ENCODE results near the gene DAPK1.

Gene DAPK1

DNA sequence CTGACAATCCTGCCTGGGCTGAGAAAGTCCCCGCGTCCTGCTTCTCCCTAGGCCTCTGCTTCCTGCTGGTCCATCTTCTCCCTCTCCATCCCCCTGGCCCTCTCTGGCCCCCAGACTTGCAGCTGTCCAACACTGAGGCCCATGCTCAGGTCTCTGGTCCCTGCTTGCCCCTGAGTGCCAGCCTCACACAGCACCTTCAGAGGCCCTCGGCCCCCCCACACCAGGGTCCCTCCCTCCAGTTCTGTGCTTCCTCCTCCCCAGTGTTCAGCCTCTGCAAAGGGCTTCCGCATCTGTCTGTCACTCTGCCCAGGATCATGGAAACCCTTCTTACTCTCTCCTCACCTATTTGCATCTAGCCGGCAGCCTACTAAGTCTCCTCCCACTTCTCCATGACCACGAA lies 165.9 kb downstream of the DAPK1 start:
- DNase-seq: no peak

DNA sequence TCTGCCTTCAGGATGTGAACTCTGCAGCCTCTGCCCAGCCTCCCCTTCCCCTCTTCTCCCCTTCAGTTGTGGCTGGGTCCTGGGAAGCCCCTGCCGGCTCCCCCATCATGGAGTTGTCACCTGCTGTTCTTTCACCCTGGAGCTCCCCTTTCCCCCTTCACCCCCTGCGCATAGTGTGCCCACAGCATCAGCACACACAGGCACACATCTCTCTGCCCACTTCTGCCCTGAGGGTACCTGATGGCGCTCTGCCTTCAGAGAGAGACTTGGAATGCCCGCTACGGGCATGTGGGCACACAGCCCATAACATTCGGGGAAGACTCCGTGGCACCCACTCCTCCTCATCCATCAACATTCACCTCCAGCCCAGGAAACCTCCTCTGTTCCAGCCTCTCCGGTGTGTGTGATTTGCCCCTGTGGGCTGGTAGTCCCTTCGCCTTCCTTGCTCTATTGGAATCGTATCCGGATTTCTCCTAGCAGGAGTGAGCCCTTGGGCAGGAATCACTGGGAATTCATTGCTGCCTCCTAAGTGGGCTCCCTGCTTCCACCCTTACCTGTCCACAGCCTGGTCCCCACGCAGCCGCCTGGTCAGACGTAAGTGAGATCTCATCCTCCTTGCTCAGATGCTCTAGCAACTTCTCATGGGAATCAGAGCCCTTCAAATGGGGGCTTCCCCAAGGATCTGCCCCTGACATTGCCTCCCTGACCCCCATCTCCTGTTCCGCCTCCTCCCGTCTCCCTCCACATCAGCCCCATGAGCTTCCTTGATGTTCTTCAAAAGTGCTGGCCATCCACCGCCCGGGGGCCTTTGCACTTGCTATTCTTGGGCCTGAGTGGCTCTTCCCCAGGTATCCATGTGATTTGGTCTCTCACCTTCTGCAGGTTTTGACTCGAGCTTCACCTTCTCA lies 166.7 kb downstream of the DAPK1 start:
- DNase-seq: no peak

DNA sequence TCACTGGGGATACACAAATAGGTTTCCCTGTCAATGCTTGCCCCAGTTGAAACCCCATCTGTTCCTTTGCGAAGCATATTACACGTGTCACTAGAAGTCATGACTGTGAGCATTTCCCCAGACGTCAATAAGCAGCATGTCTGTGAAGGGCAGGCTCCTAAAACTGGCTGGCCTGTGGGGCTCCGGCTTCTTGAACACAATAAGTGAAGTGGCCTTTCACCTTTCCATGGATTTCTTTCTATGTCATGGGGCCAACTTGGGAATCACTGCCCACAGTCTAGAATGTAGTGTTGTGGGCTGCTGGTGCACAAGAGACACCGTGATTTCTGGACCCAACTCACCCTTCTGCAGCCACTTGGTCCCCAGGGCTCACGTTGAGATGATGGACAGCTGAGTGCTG lies 167.8 kb downstream of the DAPK1 start:
- no peak for DNase-seq

DNA sequence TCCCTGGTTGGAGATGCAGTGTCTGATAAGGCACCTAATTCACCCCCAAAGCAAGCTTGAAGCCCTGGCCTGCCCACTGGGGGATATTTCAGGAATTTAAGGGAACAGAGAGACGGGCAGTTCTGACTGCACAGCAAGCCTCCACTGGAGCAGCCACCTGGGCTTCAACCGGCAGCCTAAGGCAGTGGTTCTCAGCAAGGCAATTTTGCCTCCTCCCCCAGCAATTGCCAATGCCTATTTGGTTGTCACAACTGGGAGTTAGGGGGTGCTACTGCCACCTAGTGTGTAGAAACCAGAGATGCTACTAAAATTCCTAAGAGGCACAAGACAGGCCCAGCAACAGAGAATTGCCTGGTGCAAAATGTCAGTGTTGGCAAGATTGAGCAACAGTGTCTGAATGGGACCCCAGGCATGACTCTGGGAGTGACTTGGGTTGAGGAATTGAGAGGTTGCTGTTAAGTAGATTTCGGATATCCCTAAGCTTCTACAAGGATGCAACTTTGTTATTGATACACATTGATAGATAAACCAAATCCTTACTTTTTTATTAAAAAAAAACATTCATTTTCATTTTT lies 169.6 kb downstream of the DAPK1 start:
- no peak for DNase-seq

DNA sequence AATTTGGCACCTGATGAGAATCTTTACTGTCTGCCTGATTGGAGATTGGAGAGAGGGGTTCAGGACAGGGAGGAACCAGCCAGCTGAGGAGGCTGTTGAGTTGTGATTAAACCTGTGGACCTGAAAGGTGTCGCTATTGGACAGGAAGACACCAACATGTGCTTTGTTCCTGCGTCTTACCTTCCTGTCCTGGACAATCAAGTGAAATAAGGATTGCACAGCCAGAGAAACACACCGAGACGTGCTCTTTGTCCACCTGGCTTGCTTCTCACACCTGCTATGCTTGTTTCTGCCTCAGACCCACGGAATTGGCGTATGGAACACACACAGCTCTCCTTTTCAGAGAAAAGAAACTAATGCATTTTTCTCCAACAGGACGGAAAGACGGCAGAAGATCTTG lies 170.6 kb downstream of the DAPK1 start:
- no peak for DNase-seq

DNA sequence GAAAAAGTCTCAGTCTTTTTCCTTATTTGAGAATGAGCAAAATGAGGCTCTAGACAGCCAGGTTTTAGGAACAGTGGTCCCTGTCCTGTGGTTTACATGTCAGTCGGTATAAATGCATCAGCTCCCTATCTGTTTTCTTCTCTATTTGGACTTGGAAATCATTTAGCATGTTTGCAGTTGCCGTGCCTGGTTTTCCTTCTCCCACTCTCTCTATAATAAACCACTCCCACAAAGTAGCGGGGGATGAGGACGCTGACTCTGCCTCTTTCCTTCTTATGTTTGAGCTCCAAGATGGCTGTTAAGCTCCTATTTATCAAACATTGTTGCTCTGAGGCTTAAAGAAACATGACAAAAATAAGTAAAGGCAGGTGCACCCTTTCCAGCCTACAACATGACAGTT lies 171.1 kb downstream of the DAPK1 start:
- DNase-seq: no peak

DNA sequence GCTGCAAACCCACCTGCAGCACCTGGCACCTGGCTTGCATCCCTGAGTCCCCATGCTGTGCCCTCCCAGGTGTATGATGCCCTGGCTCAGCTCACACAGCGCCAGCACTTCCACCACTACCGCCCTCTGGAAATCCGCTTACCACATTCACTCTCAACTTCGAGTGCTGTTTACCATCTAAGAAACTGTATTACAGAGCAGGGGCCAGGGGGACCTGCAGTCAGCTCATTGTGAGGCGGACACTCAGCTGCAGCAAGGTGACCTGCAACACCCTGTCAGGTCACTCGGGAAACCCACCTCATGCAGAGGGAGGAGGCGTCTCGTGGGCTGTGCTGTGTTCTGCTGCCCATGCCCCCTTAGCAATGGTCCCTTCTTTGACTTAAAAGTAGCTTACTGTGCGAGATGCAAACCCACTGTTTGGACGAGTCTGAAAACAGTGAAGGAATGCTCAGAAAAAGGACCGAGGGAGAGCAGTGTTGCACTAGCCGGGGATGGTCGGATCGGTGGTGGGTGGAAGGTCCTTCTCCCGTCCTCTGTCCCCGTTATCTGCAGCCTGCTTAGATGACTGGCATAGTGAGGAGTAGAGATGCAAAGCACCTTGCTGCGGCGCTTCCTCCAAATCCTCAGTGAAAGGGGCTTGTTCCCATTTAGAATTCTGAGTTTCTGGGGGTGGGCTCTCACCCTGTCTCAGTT lies 173.1 kb downstream of the DAPK1 start:
- DNase-seq: no peak

DNA sequence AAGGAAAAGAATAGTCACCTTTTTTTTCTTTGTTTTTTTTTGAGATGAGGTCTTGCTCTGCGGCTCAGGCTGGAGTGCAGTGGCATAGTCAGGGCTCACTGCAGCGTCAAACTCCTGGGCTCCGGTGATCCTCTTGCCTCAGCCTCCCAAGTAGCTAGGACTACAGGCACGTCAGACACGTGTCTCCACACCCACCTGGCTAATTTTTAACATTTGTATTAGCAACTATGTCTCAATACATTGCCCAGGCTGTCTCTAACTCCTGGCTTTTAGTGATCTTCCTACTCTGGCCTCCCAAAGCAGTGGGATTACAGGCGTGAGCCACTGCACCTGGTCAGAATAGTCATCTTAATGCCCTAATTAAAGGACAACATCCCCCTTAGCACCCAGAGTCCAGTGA lies 173.8 kb downstream of the DAPK1 start:
- no peak for DNase-seq

DNA sequence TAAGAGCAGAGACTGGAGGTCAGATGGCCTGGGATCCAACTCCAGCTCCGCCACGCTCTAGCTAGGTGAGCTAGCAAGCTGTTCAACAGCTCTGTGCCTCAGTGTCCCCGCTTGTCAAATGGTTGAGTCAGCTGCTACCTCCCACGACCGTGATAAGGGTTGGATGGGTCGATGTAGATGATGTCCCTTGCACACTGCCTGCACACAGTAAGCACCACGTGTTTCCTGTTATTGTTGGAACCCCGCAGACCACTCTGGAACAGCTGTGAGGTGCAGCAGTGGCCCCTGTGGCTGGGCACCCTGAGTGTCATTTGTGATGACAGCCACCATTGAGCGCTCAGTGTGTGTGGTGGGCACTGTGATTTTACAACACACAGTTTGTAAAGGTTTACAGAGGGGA lies 174.3 kb downstream of the DAPK1 start:
- DNase-seq: no peak

DNA sequence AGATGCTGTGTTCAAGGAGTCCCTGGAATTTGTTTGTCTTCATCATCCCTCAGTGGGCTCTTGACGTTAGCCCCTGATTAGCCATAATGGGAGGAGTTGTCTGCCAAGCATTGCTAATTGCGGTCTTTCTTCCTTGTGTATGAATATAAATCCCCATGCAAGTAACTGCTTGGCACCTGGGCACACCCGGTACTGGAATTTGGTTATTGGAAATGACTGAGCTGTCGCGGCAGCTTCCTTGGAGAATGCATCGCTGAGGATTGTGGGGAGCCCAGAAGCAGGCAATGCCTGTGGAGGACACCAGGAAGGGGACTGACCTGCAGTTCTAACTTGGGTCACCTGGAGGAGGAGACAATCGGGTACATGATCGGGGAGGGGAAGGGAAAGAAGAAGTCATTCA lies 174.9 kb downstream of the DAPK1 start:
- no peak for DNase-seq

DNA sequence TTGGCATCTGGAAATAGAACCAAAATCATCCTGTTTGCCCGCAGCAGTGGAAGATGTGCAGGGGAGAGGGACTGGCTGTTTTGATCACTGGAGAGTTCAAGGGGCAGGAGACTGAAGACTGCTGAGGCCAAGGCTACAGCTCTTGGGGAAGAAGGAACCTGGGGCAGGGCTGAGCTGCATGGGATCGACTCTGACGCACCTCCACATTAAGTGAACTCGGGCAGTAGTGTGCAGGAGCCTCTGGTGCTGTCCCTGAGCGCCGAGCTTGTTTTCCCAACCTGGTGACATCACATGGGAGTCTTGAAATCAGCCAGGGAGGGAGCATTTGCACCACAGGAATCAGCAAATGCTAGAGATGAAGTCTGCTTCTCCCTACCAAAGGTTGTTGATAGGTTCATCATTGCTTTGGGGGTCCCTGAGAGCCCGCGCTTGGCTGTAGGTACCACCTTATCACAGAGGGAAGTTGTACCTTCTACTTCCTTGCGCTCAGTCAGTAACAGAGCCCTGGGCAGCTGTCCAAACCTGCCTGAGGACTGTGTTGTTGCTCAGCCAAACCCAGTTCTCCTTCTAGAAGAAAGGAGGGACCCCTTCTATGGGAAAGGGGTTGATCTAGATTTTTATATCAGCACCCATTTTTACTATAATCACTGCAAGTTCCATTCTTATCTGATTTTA lies 175.9 kb downstream of the DAPK1 start:
- DNase-seq: no peak

DNA sequence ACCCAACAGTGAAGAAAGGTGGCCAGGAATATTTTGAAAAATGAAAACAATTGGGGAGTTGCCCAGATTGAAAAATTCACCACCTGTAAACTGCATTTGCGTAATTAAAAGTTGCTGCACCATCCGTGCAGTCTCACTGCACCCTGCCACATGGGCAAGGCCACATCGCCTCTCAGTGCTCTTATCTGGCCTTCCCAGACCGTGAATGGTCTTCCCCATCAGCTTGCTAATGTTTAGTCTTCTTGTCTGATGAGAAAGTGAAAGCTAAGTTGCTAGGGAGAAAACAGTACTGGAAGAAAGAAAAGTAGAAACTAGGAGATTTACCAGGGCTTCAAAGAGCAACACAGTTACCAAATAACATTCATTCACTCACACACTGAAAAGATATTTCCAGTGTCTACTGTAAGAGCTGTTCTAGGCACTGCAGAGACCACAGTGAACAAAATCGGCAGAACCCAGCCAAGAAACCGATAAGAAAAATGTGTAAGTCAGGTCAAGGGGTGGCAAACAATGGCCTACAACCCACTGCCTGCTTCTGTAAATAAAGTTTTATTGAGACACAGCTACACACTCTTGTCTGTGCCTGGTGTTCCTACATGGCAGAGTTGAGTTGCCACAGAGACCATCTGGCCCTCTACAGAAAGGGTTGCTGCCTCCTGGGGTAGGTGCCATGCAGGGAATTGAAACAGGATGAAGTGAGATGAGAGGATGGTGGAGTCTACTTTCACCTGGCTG lies 177.1 kb downstream of the DAPK1 start:
- DNase-seq: no peak

DNA sequence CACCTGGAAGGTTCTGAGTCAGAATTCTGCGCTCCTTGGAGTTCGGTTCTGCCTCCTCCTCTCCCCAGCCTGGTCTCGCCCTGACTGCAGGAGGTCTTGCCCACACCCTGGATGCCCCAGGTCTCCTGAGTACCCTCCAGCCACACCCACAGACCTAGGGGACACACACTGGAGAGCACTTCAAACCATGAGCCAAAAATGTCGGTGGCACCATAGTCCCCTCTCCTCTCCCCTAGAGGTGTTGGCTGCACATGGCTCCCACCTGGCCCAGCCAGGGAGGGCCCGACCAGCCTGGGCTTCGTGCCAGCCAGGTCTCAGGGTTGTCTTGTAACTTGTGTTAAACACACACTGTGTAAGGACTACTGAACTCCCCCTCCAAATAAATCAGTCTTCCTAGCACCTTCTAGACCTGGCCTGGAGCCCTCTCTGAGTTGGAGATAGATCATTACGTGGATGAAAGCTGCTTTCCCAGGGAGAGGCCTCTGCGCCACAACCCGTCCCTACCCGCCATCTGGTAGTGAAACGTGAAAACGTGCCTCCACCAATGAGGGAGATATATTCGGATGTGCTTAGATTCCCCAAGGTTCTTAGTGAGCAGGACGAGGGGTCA lies 178.3 kb downstream of the DAPK1 start:
- no peak for DNase-seq

DNA sequence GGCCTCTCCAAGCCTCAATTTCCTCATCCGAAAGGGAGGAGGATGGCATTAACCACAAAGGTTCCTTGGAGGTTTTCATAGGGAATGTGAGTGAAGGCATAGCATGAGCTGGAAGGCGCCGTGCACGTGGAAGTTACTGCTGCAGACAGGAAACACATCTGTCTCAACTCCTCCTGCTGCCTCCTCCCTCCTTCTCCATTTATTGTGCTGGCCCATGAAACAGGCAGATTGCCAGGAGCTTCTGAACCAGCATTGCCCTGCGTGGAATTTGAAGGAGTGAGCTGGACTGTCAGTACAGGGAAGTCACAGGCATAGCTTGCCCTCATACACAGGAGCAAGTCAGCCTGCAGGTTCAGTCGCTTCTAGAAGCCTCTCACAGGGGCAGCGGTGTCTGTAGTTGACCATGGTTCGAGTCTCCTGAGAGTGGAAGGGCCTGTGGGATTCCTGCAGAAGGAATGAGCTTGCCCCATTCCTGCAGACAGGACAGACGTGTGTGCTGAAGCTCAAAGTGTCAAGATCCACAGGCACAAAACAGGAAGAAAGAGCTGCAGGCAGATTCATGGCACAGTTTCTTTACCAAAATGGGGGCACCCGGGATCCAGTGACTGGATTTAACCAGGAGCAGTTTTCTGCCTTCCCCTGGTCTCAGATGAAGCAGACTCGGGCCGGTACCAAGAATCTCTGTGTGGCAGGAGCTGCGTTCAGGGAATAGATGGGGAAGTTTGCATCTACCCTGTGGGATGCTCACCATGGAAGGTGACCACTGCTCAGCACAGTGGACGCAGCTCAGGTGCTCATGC lies 179.5 kb downstream of the DAPK1 start:
- DNase-seq: no peak

DNA sequence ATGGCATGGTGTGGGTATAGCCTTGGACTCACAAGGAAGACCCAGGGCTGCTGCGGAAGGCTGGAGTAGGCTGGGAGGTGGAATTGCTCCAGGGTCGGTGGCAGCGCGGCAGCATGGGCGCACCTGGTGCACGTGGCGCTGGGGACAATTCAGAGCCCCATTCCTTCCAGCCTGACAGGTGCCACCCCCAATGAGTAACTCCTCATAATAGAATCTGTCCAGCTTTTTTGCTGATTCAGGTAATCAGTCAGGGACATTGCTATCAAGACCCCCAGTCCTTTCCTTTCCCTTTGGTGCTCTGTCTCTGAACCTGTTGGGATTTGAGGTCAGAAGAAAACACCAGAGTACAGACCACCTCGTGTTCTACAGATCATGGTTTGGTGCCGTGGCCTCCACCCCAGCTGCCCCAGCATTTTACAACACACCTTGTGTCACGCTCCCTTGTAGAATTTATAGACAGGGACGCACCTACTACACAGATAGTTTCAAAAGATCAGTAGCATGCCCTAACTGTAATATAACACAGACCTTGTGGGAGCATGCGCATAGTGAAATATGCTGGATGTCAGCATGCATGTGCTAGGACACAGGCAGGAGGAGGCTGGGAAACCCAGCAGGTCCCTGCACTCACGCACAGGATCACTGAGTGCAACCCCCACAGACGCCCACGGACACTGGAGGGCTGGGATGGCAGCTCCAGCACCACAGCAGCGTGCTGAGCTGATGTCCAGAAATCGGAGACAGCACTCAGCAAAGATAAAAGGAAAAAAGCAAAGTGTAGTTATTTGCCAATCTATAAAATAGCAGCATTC lies 180.3 kb downstream of the DAPK1 start:
- no peak for DNase-seq

DNA sequence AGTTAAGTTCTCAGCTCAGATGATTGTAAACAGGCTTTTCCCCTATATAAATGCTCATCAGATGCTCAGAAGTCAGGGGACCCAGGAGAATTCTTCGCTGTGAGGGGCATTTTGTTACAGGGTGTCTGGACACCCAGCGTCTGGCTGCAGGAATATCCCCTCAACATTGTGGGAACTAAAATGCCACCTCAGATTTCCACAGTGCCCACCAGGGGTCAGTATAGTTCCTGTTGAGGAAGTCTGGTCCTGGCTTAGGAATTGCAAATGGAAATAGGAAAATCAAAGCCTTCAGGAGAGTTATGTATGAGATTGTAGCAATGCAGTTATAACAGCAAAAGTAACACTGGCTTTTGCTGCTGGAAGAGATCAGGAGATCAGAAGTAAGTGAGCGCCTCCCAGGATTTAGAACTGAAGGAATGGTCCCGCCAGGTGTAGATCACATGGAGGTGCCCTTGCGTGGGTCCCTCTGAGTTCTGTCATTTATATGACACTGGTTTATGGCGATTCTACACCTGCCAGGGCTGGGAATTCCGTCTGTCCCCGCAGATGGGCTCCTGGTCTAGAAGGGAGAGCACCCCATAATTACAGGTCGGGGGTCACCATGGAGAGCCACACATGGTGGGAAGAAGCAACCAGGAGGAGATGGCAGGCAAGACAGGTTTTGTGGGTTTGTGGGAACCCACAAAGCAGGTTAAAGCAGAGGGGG lies 181.1 kb downstream of the DAPK1 start:
- DNase-seq: peak in 33 of 56 donors; percentile 14 to 80 (median 30)

DNA sequence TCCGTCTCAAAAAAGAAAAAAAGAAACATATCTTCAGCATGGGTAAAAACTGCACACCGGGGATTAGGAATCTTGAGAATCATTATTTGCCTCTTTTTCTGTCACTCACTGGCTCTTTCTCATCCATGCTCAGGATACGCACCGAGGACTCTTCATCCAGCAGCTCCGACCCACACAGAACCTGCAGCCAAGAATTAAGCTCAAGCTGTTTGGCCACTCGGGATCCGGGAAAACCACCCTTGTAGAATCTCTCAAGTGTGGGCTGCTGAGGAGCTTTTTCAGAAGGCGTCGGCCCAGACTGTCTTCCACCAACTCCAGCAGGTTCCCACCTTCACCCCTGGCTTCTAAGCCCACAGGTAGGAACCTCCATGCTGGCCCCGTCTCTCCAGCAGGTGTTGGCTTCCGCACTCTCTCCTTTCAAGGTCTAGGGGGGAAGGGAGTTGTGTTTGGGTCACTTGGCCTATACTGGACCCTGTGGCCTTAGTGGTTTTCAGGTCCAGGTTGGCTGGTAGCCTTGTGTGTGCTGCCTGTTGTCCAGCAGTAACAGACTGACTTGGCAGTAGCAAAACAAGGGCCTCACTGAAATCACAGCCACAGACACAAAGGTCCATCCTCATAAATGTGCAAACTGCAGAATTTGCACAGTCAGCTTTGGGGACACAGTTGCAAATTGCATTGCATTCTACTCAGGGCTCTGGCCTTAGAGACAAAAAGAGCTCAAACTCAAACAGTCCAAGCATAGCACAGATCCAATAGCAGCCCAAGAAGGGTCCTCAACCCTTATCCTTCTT lies 183.8 kb downstream of the DAPK1 start:
- DNase-seq: no peak

DNA sequence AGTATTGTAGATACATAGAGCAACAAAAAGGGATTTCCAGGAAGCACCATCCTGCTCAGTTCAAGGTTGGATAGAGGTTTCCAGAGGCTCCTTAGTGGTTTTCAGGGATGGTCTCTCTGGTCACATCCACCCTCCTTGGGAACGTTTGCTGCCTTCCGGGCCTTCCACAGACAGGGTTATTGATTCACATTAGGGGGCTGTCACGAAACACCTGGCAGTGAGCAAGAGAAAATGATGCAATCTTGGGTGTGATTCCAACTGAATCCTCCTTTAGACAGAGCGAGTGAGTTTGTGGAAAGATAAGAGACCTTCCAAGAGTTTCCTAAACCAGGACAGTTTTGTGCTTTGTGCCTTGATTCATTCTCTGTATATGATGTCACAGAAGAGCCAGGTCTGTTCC lies 184.4 kb downstream of the DAPK1 start:
- no peak for DNase-seq
